Transverse colon (tissue), 4 donors: ENCODE results near the gene IGFLR1. TPM values are rescaled to one million over a fixed set of nuclear protein-coding genes. Genes with fewer than 3 reads are reported as not detected.
A peak's percentile ranks its signal among the peaks of the same experiment; 100 is the strongest.

Experiments used
- DNase-seq: peaks from one replicate; pipeline ENCODE4 v3.0.0-alpha.2; 2019
- H3K27ac ChIP-seq, 4 donors: fragments of 200-600 bp; sonication (generic); 2 replicates each; pipeline ENCODE4 v1.5.1; 2016 to 2018; ENCODE audit warnings: inconsistent platforms in 4 of 4
- H3K27me3 ChIP-seq: fragments of 200-600 bp; sonication (generic); 2 replicates; pipeline ENCODE4 v1.5.1; 2017; ENCODE audit warnings: inconsistent platforms
- H3K36me3 ChIP-seq, 4 donors: fragments of 200-600 bp; sonication (generic); 2 replicates each; pipeline ENCODE4 v1.5.1; 2017 to 2019; ENCODE audit warnings: inconsistent platforms in 4 of 4
- H3K4me1 ChIP-seq, 4 donors: fragments of 200-600 bp; sonication (generic); 2 replicates each; pipeline ENCODE4 v1.5.1; 2017 to 2020; ENCODE audit warnings: inconsistent platforms in 4 of 4
- H3K4me3 ChIP-seq, 4 donors: fragments of 200-600 bp; sonication (generic); 1 replicate in 1 of 4; 2 replicates in 3 of 4; pipeline versions ENCODE4 v1.5.1 to v1.6.1; 2017 to 2019; ENCODE audit warnings: inconsistent platforms in 4 of 4
- H3K9me3 ChIP-seq, 2 donors: fragments of 200-600 bp; sonication (generic); 2 replicates each; pipeline ENCODE4 v1.5.1; 2017 to 2019; ENCODE audit warnings: inconsistent platforms in 2 of 2
- CTCF ChIP-seq, 5 experiments: fragments of 200-600 bp in 3 of 5; fragments of 450-650 bp in 2 of 5; sonication (generic) in 3 of 5; IDR thresholded peaks; 1 replicate in 2 of 5; 2 replicates in 3 of 5; pipeline ENCODE4 v1.5.1; 2016 to 2017; ENCODE audit warnings: antibody characterized with exemption in 5 of 5, inconsistent platforms in 3 of 5, mild to moderate bottlenecking in 2 of 5, moderate library complexity in 1 of 5
- EP300 ChIP-seq: sonication (generic); formaldehyde crosslinking; IDR thresholded peaks from one replicate; pipeline ENCODE4 v1.6.1; 2017; ENCODE audit warnings: antibody characterized with exemption, low read depth
- POLR2A ChIP-seq: fragments of 450-650 bp; IDR thresholded peaks from one replicate; pipeline ENCODE4 v1.6.1; 2016; ENCODE audit warnings: antibody characterized with exemption, mild to moderate bottlenecking, moderate library complexity
- POLR2AphosphoS5 ChIP-seq, 3 donors: sonication (generic); formaldehyde crosslinking; IDR thresholded peaks; one replicate each; pipeline ENCODE4 v1.6.1; 2016; ENCODE audit warnings: antibody characterized with exemption in 3 of 3
- WGBS, 2 donors: methylation state at CpG; one replicate each; pipeline ENCODE4 v1.1.5; 2018; ENCODE audit warnings: low coverage in 1 of 2; 5-methylcytosine and 5-hydroxymethylcytosine counted together
- in situ Hi-C, 4 donors: fragments of 200-750 bp; cut with MboI; loops; one replicate each; pipeline versions ENCODE4 v1.15.0 to v1.15.1; 2017; ENCODE audit warnings: low sequenced_read_pairs in 3 of 4, low pct_ligation_motif_present in 1 of 4, low pct_unique_long_range_greater_than_20kb in 1 of 4
- intact Hi-C: fragments of 100-400 bp; cut with DNase I; formaldehyde crosslinking; loops from one replicate; pipeline ENCODE4 v1.15.1; 2023; ENCODE audit warnings: low total_unique reads
- total RNA-seq, 4 donors: library from RNA; depleted of rRNA; stranded (reverse); fragments of >200 nt; gene quantifications; one replicate each; pipeline ENCODE4 v1.1.0, GENCODE V29; 2016

Gene IGFLR1
- total RNA-seq, 4 donors from 2014 or later = 0.40 to 7.3 (median 6.0) TPM

DNA sequence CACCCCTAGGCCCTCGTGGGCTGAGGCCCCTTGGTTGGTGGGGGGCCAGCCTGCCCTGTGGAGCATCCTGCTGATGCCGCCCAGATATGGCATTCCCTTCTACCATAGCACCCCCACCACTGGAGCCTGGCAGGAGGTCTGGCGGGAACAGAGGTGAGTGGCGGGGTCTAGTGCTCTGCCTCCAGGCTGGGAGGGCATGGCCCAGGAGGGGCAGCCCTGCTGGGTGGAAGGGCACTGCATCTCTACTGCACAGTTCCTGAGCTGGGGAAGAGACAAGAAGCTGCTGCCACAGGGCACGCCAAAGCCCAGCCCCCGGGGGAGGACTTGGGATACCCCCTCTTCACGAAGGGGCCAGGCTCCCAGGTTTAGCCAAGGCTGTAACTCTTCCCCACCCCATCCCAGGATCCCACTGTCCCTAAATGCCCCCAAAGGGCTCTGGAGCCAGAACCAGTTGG is 26.9 kb downstream of the IGFLR1 start:
- Histone ChIP-seq H3K4me1 (peaks cover 18 to 28% (median 24%) of the 10 kb centered on the region in 4 donors), H3K27ac (peak overlapping the region; percentile 91 to 95 (median 92)), H3K4me3 (peak overlapping the region in 2 of 4 donors; percentile 75 to 89), H3K36me3 (no peaks in the 10 kb centered on the region), H3K9me3 (no peaks in the 10 kb centered on the region), H3K27me3 (no peaks in the 10 kb centered on the region)
- DNase-seq = no peak
- WGBS, 2 donors = 73% methylated on average over 6 of the region's 7 CpGs; no CpG with 5 or more reads in 1 of the 2 donors
- in situ Hi-C loops (no loop called here), intact Hi-C loops (loop anchor here (1.0 to 10.0 kb wide), 2 partner anchors 21 to 171 kb away; partner anchors contain the start of gene TMEM147)
- TF ChIP-seq CTCF (IDR thresholded peaks at IDR 0.05) (no peak), POLR2AphosphoS5 (IDR thresholded peaks at IDR 0.05) (no peak), POLR2A (no peak), EP300 (no peak)

GRCh38 chr19:35714601-35715354 is 27.5 kb downstream of the IGFLR1 start:
- WGBS, 2 donors = 60% methylated on average over 1 to 14 of the region's 14 CpGs
- Histone ChIP-seq H3K27me3 (no peaks in the 10 kb centered on the region), H3K9me3 (no peaks in the 10 kb centered on the region), H3K36me3 (no peaks in the 10 kb centered on the region), H3K27ac (peak overlapping the region in 1 of 4 donors; percentile 95), H3K4me1 (peaks cover 18 to 28% (median 22%) of the 10 kb centered on the region in 4 donors), H3K4me3 (no peak overlapping the region)
- intact Hi-C loops (loop anchor here (1.0 to 10.0 kb wide), 2 partner anchors 20 to 170 kb away; partner anchors contain the start of gene TMEM147), in situ Hi-C loops (no loop called here)
- no peak for DNase-seq
- no peak for TF ChIP-seq EP300
- TF ChIP-seq POLR2AphosphoS5 (IDR thresholded peaks at IDR 0.05) = no peak
- TF ChIP-seq POLR2A = no peak
- no peak for TF ChIP-seq CTCF (IDR thresholded peaks at IDR 0.05)

DNA sequence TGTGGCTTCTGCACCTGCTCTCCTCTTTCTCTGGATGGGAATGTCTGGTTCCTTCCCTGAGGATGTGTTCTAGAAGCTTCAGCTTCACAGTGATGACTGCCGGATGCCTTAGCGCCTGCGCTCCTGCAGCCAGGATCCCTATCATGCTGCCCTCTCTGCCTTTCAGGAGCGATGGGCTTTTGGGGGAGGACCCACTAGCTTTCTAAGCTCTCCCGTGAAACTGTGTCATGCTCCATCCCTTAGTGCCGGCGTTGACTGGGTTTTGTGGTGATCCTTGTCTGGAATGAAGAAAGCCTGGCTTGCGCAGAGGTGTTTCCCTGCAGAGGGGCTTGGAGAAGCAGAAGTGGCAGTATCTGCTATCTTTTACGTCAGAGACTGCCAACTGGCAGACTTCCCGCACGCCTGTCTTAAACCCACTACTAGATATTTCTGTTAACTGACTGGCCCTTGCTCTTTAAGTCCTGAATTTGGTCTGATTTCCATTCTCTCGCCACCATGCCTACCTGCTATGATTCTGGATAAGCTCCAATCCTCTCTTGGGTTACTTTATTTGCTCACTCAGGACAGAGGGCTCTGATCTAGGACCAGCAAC is 28.3 kb downstream of the IGFLR1 start:
- H3K4me1 ChIP-seq = peaks cover 11 to 20% (median 16%) of the 10 kb centered on the region in 4 donors
- TF ChIP-seq CTCF (IDR thresholded peaks at IDR 0.05) (no peak), EP300 (no peak), POLR2A (no peak), POLR2AphosphoS5 (IDR thresholded peaks at IDR 0.05) (no peak)
- H3K27ac ChIP-seq = peak overlapping the region in 2 of 4 donors; percentile 29 to 47
- H3K4me3 ChIP-seq = no peak overlapping the region
- in situ Hi-C loops (no loop called here), intact Hi-C loops (loop anchor here (10.0 kb wide), 1 partner anchor 169 kb away; the partner anchor contains the start of gene TMEM147)
- 80% methylated on average over 12 of the region's 12 CpGs; no CpG with 5 or more reads in 1 of the 2 donors for WGBS, 2 donors
- no peaks in the 10 kb centered on the region for H3K27me3 ChIP-seq
- no peaks in the 10 kb centered on the region for H3K36me3 ChIP-seq
- no peaks in the 10 kb centered on the region for H3K9me3 ChIP-seq
- DNase-seq = no peak

GRCh38 chr19:35713506-35713850 is 28.8 kb downstream of the IGFLR1 start:
- in situ Hi-C loops (no loop called here), intact Hi-C loops (loop anchor here (10.0 kb wide), 1 partner anchor 169 kb away; the partner anchor contains the start of gene TMEM147)
- WGBS, 2 donors = 76 to 84% methylated on average over 2 of the region's 2 CpGs
- no peak for DNase-seq
- no peak overlapping the region for H3K4me3 ChIP-seq
- no peaks in the 10 kb centered on the region for H3K36me3 ChIP-seq
- peaks cover 9 to 15% (median 12%) of the 10 kb centered on the region in 4 donors for H3K4me1 ChIP-seq
- H3K27ac ChIP-seq = peak overlapping the region in 2 of 4 donors; percentile 29 to 47
- TF ChIP-seq POLR2A = no peak
- no peak for TF ChIP-seq CTCF (IDR thresholded peaks at IDR 0.05)
- H3K9me3 ChIP-seq = no peaks in the 10 kb centered on the region
- H3K27me3 ChIP-seq = no peaks in the 10 kb centered on the region
